ENCODE results near the gene PPP1R37.

DNA sequence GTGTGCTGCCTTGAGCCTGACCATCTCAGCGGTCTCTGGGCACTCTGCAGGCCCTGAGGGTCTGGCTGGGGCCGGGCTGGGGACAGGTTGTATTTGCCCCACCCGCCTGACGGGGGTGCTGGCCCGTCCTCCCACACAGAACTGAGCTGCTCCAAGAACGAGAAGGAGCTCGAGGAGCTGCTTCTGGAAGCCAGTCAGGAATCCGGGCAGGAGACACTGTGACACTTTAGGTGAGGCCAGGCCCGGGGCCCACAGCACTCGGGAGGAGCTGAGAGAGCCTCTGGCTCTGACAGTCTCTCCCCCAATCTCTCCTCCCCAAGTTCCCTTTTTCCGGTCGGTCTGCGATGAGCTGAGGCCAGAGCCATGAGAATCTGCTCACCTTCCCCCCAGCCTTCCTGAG lies 53.3 kb downstream of the PPP1R37 start:
- TF ChIP-seq TAF1 (IDR thresholded peaks at IDR 0.05; ENCODE audit: low read depth, low read length) (no peak), POLR2A (IDR thresholded peaks at IDR 0.05; ENCODE audit: low read depth, low read length) (no peak)
